Dermis lymphatic vessel endothelial cell (primary cell): ENCODE results near the gene F2RL3. TPM values are rescaled to one million over a fixed set of nuclear protein-coding genes. Genes with fewer than 3 reads are reported as not detected.

Experiments
- total RNA-seq: library from RNA; depleted of rRNA; stranded (reverse); fragments of >200 nt; gene quantifications from 2 replicates; pipeline ENCODE4 v1.2.1, GENCODE V29; 2014

Gene F2RL3
- 4.4 and 6.4 TPM in 2 replicates for total RNA-seq

GRCh38 chr19:16888629-16889365, at the start of gene F2RL3:
F2RL3 (plus strand) TSS chr19:16888999; CDS start chr19:16889190, 191 bp downstream.

Other genes starting within 250 kb of the F2RL3 start
- gene SMIM7, start 228.9 kb upstream of the F2RL3 start, total RNA-seq = 50.8 and 54.2 TPM in 2 replicates
- gene TMEM38A, start 227.9 kb upstream of the F2RL3 start, total RNA-seq = 1.4 and 1.7 TPM in 2 replicates
- not detected in 2 replicates for gene NWD1, start 169.2 kb upstream of the F2RL3 start, total RNA-seq
- gene SIN3B, start 59.6 kb upstream of the F2RL3 start, total RNA-seq = 17.4 and 25.7 TPM in 2 replicates
- 1.8 and 2.6 TPM in 2 replicates for gene CPAMD8, start 137.8 kb downstream of the F2RL3 start, total RNA-seq
- gene HAUS8, start 186.5 kb downstream of the F2RL3 start, total RNA-seq = 1.6 and 1.9 TPM in 2 replicates
- gene MYO9B, start 186.8 kb downstream of the F2RL3 start, total RNA-seq = 24.0 and 24.8 TPM in 2 replicates